ENCODE results near the gene SLC25A33.

The SLC25A33 gene

GRCh38 chr1:9605946-9606455 is 66.7 kb downstream of the SLC25A33 start:
- no peak for TF ChIP-seq CTCF (IDR thresholded peaks at IDR 0.05; ENCODE audit: insufficient read depth, low read depth, low read length, missing control alignments)

GRCh38 chr1:9606458-9606857 is 67.2 kb downstream of the SLC25A33 start:
- no peak for DNase-seq (ENCODE audit: low read depth)
- no peak for TF ChIP-seq CTCF (IDR thresholded peaks at IDR 0.05; ENCODE audit: insufficient read depth, low read depth, low read length, missing control alignments)
- no peak overlapping the region for H3K4me3 ChIP-seq (ENCODE audit: low read depth, low read length)

More at GRCh38 chr1:9605946-9606455, 66.7 kb downstream of the SLC25A33 start:
- no peak overlapping the region for H3K4me3 ChIP-seq (ENCODE audit: low read depth, low read length)
- DNase-seq (ENCODE audit: low read depth) = no peak

GRCh38 chr1:9606948-9607347 is 67.7 kb downstream of the SLC25A33 start:
- TF ChIP-seq CTCF (IDR thresholded peaks at IDR 0.05; ENCODE audit: insufficient read depth, low read depth, low read length, missing control alignments) = no peak
- no peak for DNase-seq (ENCODE audit: low read depth)
- no peak overlapping the region for H3K4me3 ChIP-seq (ENCODE audit: low read depth, low read length)

GRCh38 chr1:9607352-9607751 is 68.1 kb downstream of the SLC25A33 start:
- no peak overlapping the region for H3K4me3 ChIP-seq (ENCODE audit: low read depth, low read length)
- no peak for TF ChIP-seq CTCF (IDR thresholded peaks at IDR 0.05; ENCODE audit: insufficient read depth, low read depth, low read length, missing control alignments)
- DNase-seq (ENCODE audit: low read depth) = no peak

GRCh38 chr1:9609998-9610397 is 70.7 kb downstream of the SLC25A33 start:
- no peak overlapping the region for H3K4me3 ChIP-seq (ENCODE audit: low read depth, low read length)
- TF ChIP-seq CTCF (IDR thresholded peaks at IDR 0.05; ENCODE audit: insufficient read depth, low read depth, low read length, missing control alignments) = no peak
- no peak for DNase-seq (ENCODE audit: low read depth)

- H3K4me3 ChIP-seq (ENCODE audit: low read depth, low read length) = no peak overlapping the region
- DNase-seq (ENCODE audit: low read depth) = no peak
- no peak for TF ChIP-seq CTCF (IDR thresholded peaks at IDR 0.05; ENCODE audit: insufficient read depth, low read depth, low read length, missing control alignments)
These were observed 71.3 kb downstream of the SLC25A33 start for GRCh38 chr1:9610548-9610947.

GRCh38 chr1:9611716-9612115 is 72.5 kb downstream of the SLC25A33 start:
- TF ChIP-seq CTCF (IDR thresholded peaks at IDR 0.05; ENCODE audit: insufficient read depth, low read depth, low read length, missing control alignments) = no peak
- no peak overlapping the region for H3K4me3 ChIP-seq (ENCODE audit: low read depth, low read length)
- no peak for DNase-seq (ENCODE audit: low read depth)
